Stimulated activated CD4-positive, alpha-beta T cell treated with anti-CD3 and anti-CD28 coated beads, TNF-alpha, amount 100 ng/mL, for 1 hour (primary cell): Measurements from ENCODE around the gene MRPL24.
A peak's percentile ranks its signal among the peaks of the same experiment; 100 is the strongest.
"Not testable (repeated sequence)": the region's sequence is repeated elsewhere in the genome, so short reads cannot be mapped to it uniquely, and the experiment has no call there.

Experiments
- DNase-seq, 3 donors: peaks; one replicate each; pipeline ENCODE4 v3.0.0-alpha.2; 2020; ENCODE audit warnings: low read depth in 3 of 3, low spot score in 1 of 3

MRPL24 gene

GRCh38 chr1:156760092-156760795 lies 19.4 kb upstream of the MRPL24 start:
- DNase-seq: no peak

GRCh38 chr1:156757572-156758253 lies 16.8 kb upstream of the MRPL24 start:
- not testable (repeated sequence) for DNase-seq

- DNase-seq: no peak
Observed at GRCh38 chr1:156756355-156756754, 15.5 kb upstream of the MRPL24 start.

- DNase-seq: no peak
Observed at GRCh38 chr1:156755527-156755950, 14.7 kb upstream of the MRPL24 start.

GRCh38 chr1:156754219-156754618 lies 13.3 kb upstream of the MRPL24 start:
- no peak for DNase-seq

GRCh38 chr1:156752843-156753482 lies 12.1 kb upstream of the MRPL24 start:
- DNase-seq: no peak

GRCh38 chr1:156751757-156752481 lies 11.0 kb upstream of the MRPL24 start:
- peak; percentile 93 to 95 (median 94) for DNase-seq

- DNase-seq: no peak
Observed at GRCh38 chr1:156751451-156751756, 10.5 kb upstream of the MRPL24 start, which contains the start of gene HDGF. Gene HDGF (minus strand): TSS chr1:156751675. CDS start chr1:156751429, 246 bp downstream.

- DNase-seq: no peak
Observed at GRCh38 chr1:156750711-156751450, 10.0 kb upstream of the MRPL24 start.

GRCh38 chr1:156750191-156750672 lies 9.3 kb upstream of the MRPL24 start:
- DNase-seq: no peak

GRCh38 chr1:156749419-156750118 lies 8.7 kb upstream of the MRPL24 start:
- no peak for DNase-seq

- no peak for DNase-seq
Observed at GRCh38 chr1:156748670-156749418, 8.0 kb upstream of the MRPL24 start.

GRCh38 chr1:156747742-156748669 lies 7.1 kb upstream of the MRPL24 start:
- no peak for DNase-seq

GRCh38 chr1:156746728-156747631 lies 6.1 kb upstream of the MRPL24 start:
- no peak for DNase-seq

- DNase-seq: no peak
Observed at GRCh38 chr1:156746406-156746727, 5.5 kb upstream of the MRPL24 start.

GRCh38 chr1:156745881-156746280 lies 5.0 kb upstream of the MRPL24 start:
- no peak for DNase-seq

GRCh38 chr1:156744786-156745419 lies 4.0 kb upstream of the MRPL24 start:
- DNase-seq: no peak
